ENCODE results near the gene C6orf47. TPM values are rescaled to one million over a fixed set of nuclear protein-coding genes. Genes with fewer than 3 reads are reported as not detected.

The C6orf47 gene
- total RNA-seq, 4 donors from 2014 or later, result 24.5 to 39.6 (median 34.0) TPM

- no peak for DNase-seq (ENCODE audit: extremely low spot score)
- intact Hi-C loops (cut with DNase I), result loop anchor here (5.0 to 10.0 kb wide), 2 partner anchors 149 to 181 kb away; partner anchors contain the start of gene NEU1
- H3K4me3 ChIP-seq, result peak overlapping the region in 3 of 4 donors; percentile 24 to 44 (median 30)
- 84% methylated on average over 13 of the region's 13 CpGs for WGBS
- no peaks in the 10 kb centered on the region for H3K27me3 ChIP-seq
- no peaks in the 10 kb centered on the region for H3K9me3 ChIP-seq
- peaks cover 12 to 33% (median 30%) of the 10 kb centered on the region in 4 donors for H3K4me1 ChIP-seq
- H3K27ac ChIP-seq (replicated peaks in 1 of 4), result peak overlapping the region in 3 of 4 donors; percentile 6 to 27 (median 14)
- TF ChIP-seq POLR2A (IDR thresholded peaks at IDR 0.05; ENCODE audit: low read depth), result no peak
- TF ChIP-seq CTCF (IDR thresholded peaks at IDR 0.05), result no peak
- no peak for TF ChIP-seq EP300 (IDR thresholded peaks at IDR 0.05)
- TF ChIP-seq POLR2AphosphoS5 (IDR thresholded peaks at IDR 0.05), result no peak
- peaks cover 24 to 42% (median 32%) of the 10 kb centered on the region in 4 donors for H3K36me3 ChIP-seq
Measured at GRCh38 chr6:31683591-31683990, 23.0 kb upstream of the C6orf47 start.

GRCh38 chr6:31681135-31681671, 20.6 kb upstream of the C6orf47 start:
- Histone ChIP-seq H3K4me3 (peak overlapping the region; percentile 52 to 65 (median 58)), H3K4me1 (peaks cover 12 to 33% (median 30%) of the 10 kb centered on the region in 4 donors), H3K9me3 (no peaks in the 10 kb centered on the region), H3K27me3 (no peaks in the 10 kb centered on the region), H3K27ac (replicated peaks in 1 of 4) (peak overlapping the region; percentile 68 to 84 (median 80)), H3K36me3 (peaks cover 3 to 18% (median 8%) of the 10 kb centered on the region in 4 donors)
- TF ChIP-seq EP300 (IDR thresholded peaks at IDR 0.05) (no peak), CTCF (IDR thresholded peaks at IDR 0.05) (peak in 2 of 3 experiments; percentile 27 to 31), POLR2AphosphoS5 (IDR thresholded peaks at IDR 0.05) (peak in 1 of 2 donors; percentile 26)
- no peak for DNase-seq (ENCODE audit: extremely low spot score)
- 6% methylated on average over 21 of the region's 40 CpGs for WGBS
- intact Hi-C loops (cut with DNase I), result loop anchor here (2.0 to 10.0 kb wide), 3 partner anchors 88 to 184 kb away; partner anchors contain the start of gene NEU1

GRCh38 chr6:31680226-31681134, 19.9 kb upstream of the C6orf47 start, which contains the start of gene LY6G5C:
Gene LY6G5C (minus strand): TSS chr6:31681067. CDS start chr6:31680373, 694 bp downstream.
- 11% methylated on average over 17 of the region's 17 CpGs for WGBS
- H3K4me1 ChIP-seq, result peaks cover 12 to 33% (median 30%) of the 10 kb centered on the region in 4 donors
- peak; percentile 96 for DNase-seq (ENCODE audit: extremely low spot score)
- TF ChIP-seq CTCF (IDR thresholded peaks at IDR 0.05) (peak; percentile 70 to 91 (median 77)), POLR2A (IDR thresholded peaks at IDR 0.05; ENCODE audit: low read depth) (no peak), POLR2AphosphoS5 (IDR thresholded peaks at IDR 0.05) (peak; percentile 50 to 67), EP300 (IDR thresholded peaks at IDR 0.05) (no peak)
- intact Hi-C loops (cut with DNase I), result loop anchor here (2.0 to 10.0 kb wide), 3 partner anchors 88 to 184 kb away; partner anchors contain the start of gene NEU1
- H3K9me3 ChIP-seq, result no peaks in the 10 kb centered on the region
- peak within 1 kb of the TSS; percentile 52 to 65 (median 58) for H3K4me3 ChIP-seq
- peak within 1 kb of the TSS; percentile 68 to 84 (median 80) for H3K27ac ChIP-seq (replicated peaks in 1 of 4)
- H3K27me3 ChIP-seq, result no peaks in the 10 kb centered on the region
- H3K36me3 ChIP-seq, result peaks cover 0 to 14% (median 1%) of the 10 kb centered on the region in 4 donors

GRCh38 chr6:31677955-31678354, 17.4 kb upstream of the C6orf47 start:
- TF ChIP-seq POLR2AphosphoS5 (IDR thresholded peaks at IDR 0.05) (no peak), EP300 (IDR thresholded peaks at IDR 0.05) (no peak), CTCF (IDR thresholded peaks at IDR 0.05) (no peak), POLR2A (IDR thresholded peaks at IDR 0.05; ENCODE audit: low read depth) (no peak)
- Histone ChIP-seq H3K27ac (replicated peaks in 1 of 4) (no peak overlapping the region), H3K9me3 (no peaks in the 10 kb centered on the region), H3K4me1 (peaks cover 12 to 27% (median 22%) of the 10 kb centered on the region in 4 donors), H3K27me3 (no peaks in the 10 kb centered on the region), H3K36me3 (peaks cover 0 to 13% (median 11%) of the 10 kb centered on the region in 4 donors), H3K4me3 (no peak overlapping the region)
- WGBS, result 78% methylated on average over 8 of the region's 8 CpGs
- intact Hi-C loops (cut with DNase I), result no loop called here
- no peak for DNase-seq (ENCODE audit: extremely low spot score)

Measured in esophagus muscularis mucosa (tissue), 4 donors.